Measurements from ENCODE around the gene OR2T11. TPM values are rescaled to one million over a fixed set of nuclear protein-coding genes. Genes with fewer than 3 reads are reported as not detected.

The OR2T11 gene
- total and polyA plus RNA-seq, 2 of the 13 experiments (the other 11 are each of a cell fraction or from before 2014, with no cell fraction given), result not detected

- ChIA-PET POLR2A (no interaction called here), CTCF (ENCODE audit: low intra/inter-chr PET ratio, low total read pairs) (no interaction called here)
- Histone ChIP-seq H4K20me1 (ENCODE audit: insufficient read depth, low read length) (no peaks in the 10 kb centered on the region), H3K9ac (ENCODE audit: insufficient read depth, low read depth, low read length) (no peak overlapping the region), H3K27ac (ENCODE audit: extremely low read length, insufficient read depth, low read length) (no peak overlapping the region), H2AFZ (ENCODE audit: low read length) (no peak overlapping the region), H3K4me2 (ENCODE audit: low read depth, low read length) (no peak overlapping the region), H3K9me3 (ENCODE audit: low read length) (no peaks in the 10 kb centered on the region), H3K4me1 (ENCODE audit: insufficient read depth, low read length) (no peaks in the 10 kb centered on the region), H3K79me2 (ENCODE audit: insufficient read depth, low read length) (no peaks in the 10 kb centered on the region), H3K4me3 (replicated peaks in 1 of 3; ENCODE audit: insufficient read depth in 1 of 3, low read depth in 2 of 3, low read length in 3 of 3) (no peak overlapping the region), H3K36me3 (replicated peaks in 1 of 2; ENCODE audit: control insufficient read depth in 1 of 2, insufficient read depth in 2 of 2, low read length in 2 of 2) (no peaks in the 10 kb centered on the region), H3K27me3 (ENCODE audit: control insufficient read depth in 1 of 2, insufficient read depth in 2 of 2, low read length in 2 of 2) (no peaks in the 10 kb centered on the region)
- WGBS (ENCODE audit: low lambda C conversion rate), result 0% methylated on average over 1 of the region's 1 CpG
- in situ Hi-C loops (cut with HindIII; ENCODE audit: extremely low pct_ligation_motif_present, low pct_unique_long_range_greater_than_20kb) (no loop called here), intact Hi-C loops (cut with micrococcal nuclease; ENCODE audit: unreplicated experiment) (no loop called here)
- DNase-seq (ENCODE audit: low spot score), result no peak
- no peak for ATAC-seq
- BruUV-seq (replicated peaks), result no TSS peak
- FAIRE-seq, result no peak
- TF ChIP-seq ZNF768 (CRISPR knock-in tag; IDR thresholded peaks at IDR 0.05) (no peak), ARID2 (CRISPR knock-in tag; IDR thresholded peaks at IDR 0.05; ENCODE audit: borderline replicate concordance) (no peak), THAP9 (CRISPR knock-in tag; IDR thresholded peaks at IDR 0.05; ENCODE audit: borderline replicate concordance) (no peak), KDM2A (CRISPR knock-in tag; IDR thresholded peaks at IDR 0.05; ENCODE audit: borderline replicate concordance, low read depth) (no peak), ZNF296 (CRISPR knock-in tag; conservative IDR thresholded peaks at IDR 0.05) (no peak), HNF1A (IDR thresholded peaks at IDR 0.05; ENCODE audit: low read depth) (no peak), HNF1A (CRISPR knock-in tag; IDR thresholded peaks at IDR 0.05; ENCODE audit: borderline replicate concordance) (no peak), ZNF788 (CRISPR knock-in tag; IDR thresholded peaks at IDR 0.05; ENCODE audit: borderline replicate concordance) (no peak), ZNF30 (CRISPR knock-in tag; IDR thresholded peaks at IDR 0.05) (no peak), ZFP41 (CRISPR knock-in tag; IDR thresholded peaks at IDR 0.05; ENCODE audit: borderline replicate concordance) (no peak), AHDC1 (CRISPR knock-in tag; IDR thresholded peaks at IDR 0.05; ENCODE audit: borderline replicate concordance) (no peak), ZNF652 (CRISPR knock-in tag; IDR thresholded peaks at IDR 0.05; ENCODE audit: borderline replicate concordance, low read depth) (no peak), NR3C1 (CRISPR knock-in tag; IDR thresholded peaks at IDR 0.05) (no peak)
Measured at GRCh38 chr1:248613742-248614141, 21.1 kb downstream of the OR2T11 start.
